Uterus (tissue), 2 donors: ENCODE results near the gene ANKRD52.

Source experiments
- CTCF ChIP-seq, 4 experiments: fragments of 200-600 bp in 2 of 4; fragments of 450-650 bp in 2 of 4; sonication (generic) in 2 of 4; IDR thresholded peaks; one replicate each; pipeline ENCODE4 v1.5.1; 2016 to 2019; ENCODE audit warnings: antibody characterized with exemption in 4 of 4, mild to moderate bottlenecking in 2 of 4, moderate library complexity in 1 of 4
- POLR2A ChIP-seq, 2 donors: fragments of 450-650 bp; IDR thresholded peaks; one replicate each; pipeline ENCODE4 v1.6.1; 2016; ENCODE audit warnings: antibody characterized with exemption in 2 of 2, mild to moderate bottlenecking in 1 of 2, moderate library complexity in 1 of 2

GRCh38 chr12:56241424-56242303, 16.5 kb downstream of the ANKRD52 start:
- TF ChIP-seq CTCF (IDR thresholded peaks at IDR 0.05) (no peak), POLR2A (IDR thresholded peaks at IDR 0.05) (no peak)
